Caco-2 (cell line): Measurements from ENCODE around the gene CSNK1G3. TPM values are rescaled to one million over a fixed set of nuclear protein-coding genes. Genes with fewer than 3 reads are reported as not detected.

Source experiments
- BruUV-seq: library from RNA; stranded (reverse); fragments of 400-500 nt; replicated peaks from 2 replicates; lab custom pipeline; 2021; lab: Mats Ljungman, UMichigan
- CTCF ChIA-PET: fragments of 300-600 bp; sonication (Branson Sonifier 250); formaldehyde crosslinking; loops from one replicate; lab custom pipeline; 2022; ENCODE audit warnings: antibody characterized with exemption; lab: Charles Lee
- POLR2A ChIA-PET: fragments of 300-600 bp; sonication (Branson Sonifier 250); formaldehyde crosslinking; loops from one replicate; lab custom pipeline; 2022; ENCODE audit warnings: antibody characterized with exemption; lab: Charles Lee
- DNase-seq, 2 experiments: peaks; one replicate each; pipeline versions ENCODE4 v3.0.0 to v3.0.0-alpha.2; 2020 to 2022
- H3K27me3 ChIP-seq: replicated peaks from 2 replicates; pipeline ENCODE4 v1.6.0; 2011; ENCODE audit warnings: low read length; ENCODE audit not compliant: control insufficient read depth, insufficient read depth
- H3K36me3 ChIP-seq: 2 replicates; pipeline ENCODE4 v1.5.1; 2011; ENCODE audit warnings: low read length; ENCODE audit not compliant: control insufficient read depth, insufficient read depth
- H3K4me1 ChIP-seq: fragments of 250-450 bp; sonication (Bioruptor Pico); 2 replicates; pipeline ENCODE4 v1.5.1; 2020; ENCODE audit warnings: mild to moderate bottlenecking
- H3K4me3 ChIP-seq: 2 replicates; pipeline ENCODE4 v1.5.1; 2011; ENCODE audit warnings: low read depth, mild to moderate bottlenecking, control low read depth, low read length
- H3K9me3 ChIP-seq: fragments of 250-450 bp; sonication (Bioruptor Pico); 2 replicates; pipeline ENCODE4 v1.5.1; 2020; ENCODE audit warnings: mild to moderate bottlenecking, moderate library complexity
- H3K27ac Mint-ChIP-seq: one replicate; pipeline ENCODE4 v1.8.0; 2022; ENCODE audit warnings: mixed read lengths; ENCODE audit not compliant: unreplicated experiment
- H3K27me3 Mint-ChIP-seq: one replicate; pipeline ENCODE4 v1.8.0; 2022; ENCODE audit warnings: mixed read lengths; ENCODE audit not compliant: insufficient read depth, unreplicated experiment
- H3K36me3 Mint-ChIP-seq: one replicate; pipeline ENCODE4 v1.8.0; 2022; ENCODE audit warnings: mild to moderate bottlenecking, mixed read lengths; ENCODE audit not compliant: insufficient read depth, unreplicated experiment
- H3K4me1 Mint-ChIP-seq: one replicate; pipeline ENCODE4 v1.8.0; 2022; ENCODE audit warnings: low read depth, mixed read lengths; ENCODE audit not compliant: unreplicated experiment
- H3K4me3 Mint-ChIP-seq: one replicate; pipeline ENCODE4 v1.8.0; 2022; ENCODE audit warnings: mild to moderate bottlenecking, moderate library complexity, mixed read lengths; ENCODE audit not compliant: unreplicated experiment
- H3K9me3 Mint-ChIP-seq: one replicate; pipeline ENCODE4 v1.8.0; 2022; ENCODE audit warnings: mixed read lengths; ENCODE audit not compliant: unreplicated experiment
- intact Hi-C: fragments of 100-400 bp; cut with micrococcal nuclease; formaldehyde crosslinking; loops from one replicate; pipeline ENCODE4 v1.10.0; 2022; ENCODE audit not compliant: unreplicated experiment
- total RNA-seq: library from RNA; stranded (reverse); gene quantifications from 2 replicates; pipeline ENCODE4 v1.2.3, GENCODE V29; 2022
- TF ChIP-seq, protein P1 (sequence below), 2 experiments: fragments of 200-600 bp in 1 of 2; IDR thresholded peaks; 1 replicate in 1 of 2; 2 replicates in 1 of 2; pipeline versions ENCODE4 v1.5.1 to v1.8.0; 2011 to 2022; ENCODE audit warnings: antibody characterized with exemption in 1 of 2, control low read depth in 1 of 2, inconsistent platforms in 1 of 2, low read depth in 1 of 2, low read length in 1 of 2, mild to moderate bottlenecking in 1 of 2, moderate library complexity in 1 of 2; ENCODE audit not compliant: insufficient read depth in 1 of 2, severe bottlenecking in 1 of 2, unreplicated experiment in 1 of 2

The CSNK1G3 gene
- total RNA-seq, 1 experiment from 2014 or later: 40.4 TPM

DNA sequence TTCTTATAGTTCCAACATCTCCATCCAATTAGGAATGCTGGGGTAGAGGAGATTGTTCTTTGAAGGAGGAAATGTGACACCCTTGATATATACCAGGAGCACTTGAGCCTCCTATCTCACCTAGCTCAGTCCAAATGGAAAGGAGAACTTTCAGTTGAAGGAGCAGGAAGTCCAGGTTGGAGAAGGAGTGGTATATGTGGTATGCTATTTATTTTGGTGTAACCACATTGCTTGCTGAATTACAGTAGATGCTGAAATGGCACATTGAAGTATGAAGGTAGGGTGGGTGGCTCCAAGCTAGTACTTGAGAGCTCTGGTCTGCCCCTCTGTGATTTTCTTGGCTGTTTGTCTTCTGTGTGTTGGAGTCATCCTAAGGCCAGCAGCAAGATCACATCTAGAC lies 6.1 kb downstream of the CSNK1G3 start:
- Mint-ChIP-seq H3K9me3 (no peaks in the 10 kb centered on the region), H3K27ac (no peak overlapping the region), H3K4me1 (peaks cover 7% of the 10 kb centered on the region), H3K36me3 (peaks cover 8% of the 10 kb centered on the region), H3K4me3 (no peak overlapping the region), H3K27me3 (no peaks in the 10 kb centered on the region)
- no peaks in the 10 kb centered on the region for H3K36me3 ChIP-seq
- ChIA-PET POLR2A (no interaction called here), CTCF (no interaction called here)
- BruUV-seq: no TSS peak
- H3K4me1 ChIP-seq: peaks cover 10% of the 10 kb centered on the region; the same call in 1 of the 2 replicates
- no peaks in the 10 kb centered on the region for H3K9me3 ChIP-seq
- TF ChIP-seq, protein P1, sequence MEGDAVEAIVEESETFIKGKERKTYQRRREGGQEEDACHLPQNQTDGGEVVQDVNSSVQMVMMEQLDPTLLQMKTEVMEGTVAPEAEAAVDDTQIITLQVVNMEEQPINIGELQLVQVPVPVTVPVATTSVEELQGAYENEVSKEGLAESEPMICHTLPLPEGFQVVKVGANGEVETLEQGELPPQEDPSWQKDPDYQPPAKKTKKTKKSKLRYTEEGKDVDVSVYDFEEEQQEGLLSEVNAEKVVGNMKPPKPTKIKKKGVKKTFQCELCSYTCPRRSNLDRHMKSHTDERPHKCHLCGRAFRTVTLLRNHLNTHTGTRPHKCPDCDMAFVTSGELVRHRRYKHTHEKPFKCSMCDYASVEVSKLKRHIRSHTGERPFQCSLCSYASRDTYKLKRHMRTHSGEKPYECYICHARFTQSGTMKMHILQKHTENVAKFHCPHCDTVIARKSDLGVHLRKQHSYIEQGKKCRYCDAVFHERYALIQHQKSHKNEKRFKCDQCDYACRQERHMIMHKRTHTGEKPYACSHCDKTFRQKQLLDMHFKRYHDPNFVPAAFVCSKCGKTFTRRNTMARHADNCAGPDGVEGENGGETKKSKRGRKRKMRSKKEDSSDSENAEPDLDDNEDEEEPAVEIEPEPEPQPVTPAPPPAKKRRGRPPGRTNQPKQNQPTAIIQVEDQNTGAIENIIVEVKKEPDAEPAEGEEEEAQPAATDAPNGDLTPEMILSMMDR (IDR thresholded peaks at IDR 0.05; ENCODE audit: insufficient read depth in 1 of 2, low read depth in 1 of 2, low read length in 1 of 2, severe bottlenecking in 1 of 2, unreplicated experiment in 1 of 2): no peak
- H3K4me3 ChIP-seq: no peak overlapping the region
- intact Hi-C loops: no loop called here
- no peaks in the 10 kb centered on the region for H3K27me3 ChIP-seq
- DNase-seq: no peak

GRCh38 chr5:123520677-123521247 lies 8.8 kb downstream of the CSNK1G3 start:
- intact Hi-C loops: no loop called here
- Mint-ChIP-seq H3K9me3 (no peaks in the 10 kb centered on the region), H3K36me3 (no peaks in the 10 kb centered on the region), H3K4me1 (no peaks in the 10 kb centered on the region), H3K27me3 (no peaks in the 10 kb centered on the region), H3K4me3 (no peak overlapping the region), H3K27ac (no peak overlapping the region)
- ChIA-PET CTCF (no interaction called here), POLR2A (no interaction called here)
- no peaks in the 10 kb centered on the region for H3K36me3 ChIP-seq
- TF ChIP-seq, protein P1 (IDR thresholded peaks at IDR 0.05; ENCODE audit: insufficient read depth in 1 of 2, low read depth in 1 of 2, low read length in 1 of 2, severe bottlenecking in 1 of 2, unreplicated experiment in 1 of 2): no peak
- no peak for DNase-seq
- H3K4me1 ChIP-seq: no peaks in the 10 kb centered on the region
- no peak overlapping the region for H3K4me3 ChIP-seq
- H3K27me3 ChIP-seq: no peaks in the 10 kb centered on the region
- no TSS peak for BruUV-seq
- H3K9me3 ChIP-seq: no peaks in the 10 kb centered on the region

DNA sequence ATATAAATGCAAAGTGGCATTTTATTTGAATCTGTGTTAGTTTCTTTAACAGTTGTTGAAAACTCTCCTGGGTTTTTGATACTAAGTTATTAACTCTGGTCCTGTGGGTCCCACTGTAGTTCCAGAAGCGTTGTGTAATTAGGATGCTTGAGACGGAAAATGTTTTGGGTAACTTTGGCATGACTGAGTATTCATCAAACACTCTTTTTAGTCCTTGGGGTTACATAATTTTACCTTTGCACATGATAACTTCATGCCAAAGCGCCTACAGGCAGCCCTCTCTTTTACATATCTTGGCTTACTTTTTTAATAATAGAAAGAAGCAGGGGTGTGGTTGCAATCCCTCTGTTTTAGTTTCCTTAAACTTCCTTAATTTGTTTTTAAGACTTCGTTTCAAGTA lies 12.2 kb downstream of the CSNK1G3 start:
- no TSS peak for BruUV-seq
- no peak overlapping the region for H3K4me3 Mint-ChIP-seq
- peaks cover 6% of the 10 kb centered on the region for H3K4me1 Mint-ChIP-seq
- intact Hi-C loops: no loop called here
- H3K36me3 Mint-ChIP-seq: no peaks in the 10 kb centered on the region
- Histone ChIP-seq H3K4me1 (no peaks in the 10 kb centered on the region; the same call in 1 of the 2 replicates), H3K27me3 (no peaks in the 10 kb centered on the region), H3K36me3 (no peaks in the 10 kb centered on the region), H3K9me3 (no peaks in the 10 kb centered on the region), H3K4me3 (no peak overlapping the region)
- no peak overlapping the region for H3K27ac Mint-ChIP-seq
- CTCF ChIA-PET: no interaction called here
- no peak for DNase-seq
- POLR2A ChIA-PET: no interaction called here
- H3K9me3 Mint-ChIP-seq: no peaks in the 10 kb centered on the region
- no peaks in the 10 kb centered on the region for H3K27me3 Mint-ChIP-seq
- TF ChIP-seq, protein P1 (IDR thresholded peaks at IDR 0.05; ENCODE audit: insufficient read depth in 1 of 2, low read depth in 1 of 2, low read length in 1 of 2, severe bottlenecking in 1 of 2, unreplicated experiment in 1 of 2): no peak
